B cell (primary cell): ENCODE data around the gene HIPK1. TPM values are rescaled to one million over a fixed set of nuclear protein-coding genes. Genes with fewer than 3 reads are reported as not detected.

Source experiments
- ATAC-seq: fragments of 200-7000 bp; cut with Tn5 transposase; one replicate; pipeline ENCODE4 v1.10.0; 2021; ENCODE audit warnings: low read depth, mild to moderate bottlenecking, moderate number of reproducible peaks, moderate library complexity
- CTCF ChIA-PET: fragments of 350-600 bp; sonication (Branson Sonifier 250); formaldehyde crosslinking; loops from one replicate; lab custom pipeline; 2021; ENCODE audit warnings: antibody characterized with exemption, inconsistent platforms; lab: Charles Lee
- POLR2A ChIA-PET: fragments of 350-600 bp; sonication (Branson Sonifier 250); formaldehyde crosslinking; loops from one replicate; lab custom pipeline; 2021; ENCODE audit warnings: antibody characterized with exemption; lab: Charles Lee
- DNase-seq: peaks from one replicate; pipeline ENCODE4 v3.0.0; 2013
- H2AFZ ChIP-seq: 2 replicates; pipeline ENCODE4 v1.6.1; 2012; ENCODE audit warnings: mild to moderate bottlenecking, low read depth, low read length; ENCODE audit not compliant: insufficient read depth, poor library complexity, severe bottlenecking
- H3K27ac ChIP-seq, 2 donors: 1 replicate in 1 of 2; 2 replicates in 1 of 2; pipeline ENCODE4 v1.5.1; 2012 to 2013; ENCODE audit warnings: low read length in 2 of 2, mild to moderate bottlenecking in 2 of 2, moderate library complexity in 1 of 2
- H3K27me3 ChIP-seq, 4 experiments: fragments of 200-600 bp in 1 of 4; sonication (generic) in 1 of 4; replicated peaks in 1 of 4; 1 replicate in 2 of 4; 2 replicates in 2 of 4; pipeline versions ENCODE4 v1.6.1 to v1.7.0; 2013 to 2016; ENCODE audit warnings: low read length in 3 of 4, mild to moderate bottlenecking in 2 of 4, mixed read lengths in 1 of 4, moderate library complexity in 1 of 4; ENCODE audit not compliant: insufficient read depth in 4 of 4, control insufficient read depth in 3 of 4; ENCODE audit errors: control extremely low read depth in 1 of 4
- H3K36me3 ChIP-seq, 2 experiments: replicated peaks in 1 of 2; 1 replicate in 1 of 2; 2 replicates in 1 of 2; pipeline versions ENCODE4 v1.6.1 to v1.7.1; 2013; ENCODE audit warnings: low read length in 1 of 2; ENCODE audit not compliant: insufficient read depth in 2 of 2, control insufficient read depth in 1 of 2; ENCODE audit errors: control extremely low read depth in 1 of 2, extremely low read depth in 1 of 2
- H3K4me1 ChIP-seq, 2 donors: fragments of 200-600 bp in 1 of 2; sonication (generic) in 1 of 2; 1 replicate in 1 of 2; 2 replicates in 1 of 2; pipeline versions ENCODE4 v1.5.1 to v1.6.1; 2013 to 2017; ENCODE audit warnings: low read length in 2 of 2; ENCODE audit not compliant: control insufficient read depth in 2 of 2, insufficient read depth in 2 of 2
- H3K4me2 ChIP-seq: replicated peaks from 2 replicates; pipeline ENCODE3; 2012; ENCODE audit warnings: mild to moderate bottlenecking, low read depth, low read length; ENCODE audit not compliant: poor library complexity, severe bottlenecking
- H3K4me3 ChIP-seq, 5 experiments: fragments of 200-600 bp in 1 of 5; sonication (generic) in 1 of 5; 1 replicate in 3 of 5; 2 replicates in 2 of 5; pipeline versions ENCODE4 v1.5.1 to v1.7.0; 2011 to 2016; ENCODE audit warnings: low read length in 4 of 5, mild to moderate bottlenecking in 4 of 5, low read depth in 2 of 5, control low read depth in 1 of 5, moderate library complexity in 1 of 5; ENCODE audit not compliant: insufficient read depth in 1 of 5; ENCODE audit errors: control extremely low read depth in 1 of 5, extremely low read depth in 1 of 5
- H3K79me2 ChIP-seq: fragments of 200-600 bp; sonication (generic); one replicate; pipeline ENCODE4 v1.6.0; 2016; ENCODE audit warnings: low read length; ENCODE audit not compliant: control insufficient read depth, insufficient read depth
- H3K9ac ChIP-seq: fragments of 200-600 bp; sonication (generic); 2 replicates; pipeline ENCODE4 v1.6.1; 2017; ENCODE audit warnings: mild to moderate bottlenecking, low read length, moderate library complexity
- H3K9me3 ChIP-seq, 3 donors: one replicate each; pipeline versions ENCODE4 v1.6.1 to v1.7.1; 2013; ENCODE audit warnings: low read length in 2 of 3; ENCODE audit not compliant: control insufficient read depth in 2 of 3, insufficient read depth in 1 of 3; ENCODE audit errors: control extremely low read depth in 1 of 3
- H4K20me1 ChIP-seq: 2 replicates; pipeline ENCODE4 v1.6.0; 2012; ENCODE audit warnings: mild to moderate bottlenecking, low read length; ENCODE audit not compliant: insufficient read depth, control insufficient read depth, poor library complexity, severe bottlenecking
- H3K27ac Mint-ChIP-seq: one replicate; pipeline ENCODE4 v1.8.0; 2021; ENCODE audit warnings: mixed read lengths
- H3K27me3 Mint-ChIP-seq: one replicate; pipeline ENCODE4 v1.8.0; 2021; ENCODE audit warnings: mixed read lengths
- H3K4me1 Mint-ChIP-seq: one replicate; pipeline ENCODE4 v1.8.0; 2021; ENCODE audit warnings: mixed read lengths
- H3K4me3 Mint-ChIP-seq: one replicate; pipeline ENCODE4 v1.8.0; 2021; ENCODE audit warnings: mixed read lengths
- H3K9me3 Mint-ChIP-seq: one replicate; pipeline ENCODE4 v1.8.0; 2022; ENCODE audit warnings: mixed read lengths; ENCODE audit not compliant: insufficient read depth
- EZH2 ChIP-seq: IDR thresholded peaks from 2 replicates; pipeline ENCODE4 v1.6.1; 2012; ENCODE audit warnings: borderline replicate concordance, low read depth, mild to moderate bottlenecking, moderate library complexity, low read length; ENCODE audit not compliant: insufficient read depth, poor library complexity, severe bottlenecking
- WGBS: methylation state at CpG from one replicate; pipeline ENCODE4 v1.1.5; 2013; ENCODE audit warnings: missing lambda C conversion rate; ENCODE audit not compliant: insufficient coverage; 5-methylcytosine and 5-hydroxymethylcytosine counted together
- intact Hi-C: fragments of 100-400 bp; cut with micrococcal nuclease; formaldehyde crosslinking; loops from one replicate; pipeline ENCODE4 v1.10.0; 2022
- polyA plus RNA-seq: library from polyadenylated mRNA; depleted of rRNA; stranded (reverse); fragments of >200 nt; gene quantifications from 2 replicates; pipeline ENCODE4 v1.2.3, GENCODE V29; 2012
- total RNA-seq, 2 donors: library from RNA; stranded (reverse); fragments of 120-200 nt in 1 of 2; gene quantifications; 1 replicate in 1 of 2; 2 replicates in 1 of 2; pipeline versions ENCODE4 v1.2.3 to v1.2.4, GENCODE V29; 2013 to 2022
- TF ChIP-seq, protein P1 (sequence below): fragments of 200-600 bp; IDR thresholded peaks from one replicate; pipeline ENCODE4 v1.8.0; 2022; ENCODE audit warnings: antibody characterized with exemption, mild to moderate bottlenecking

HIPK1 gene
- total and polyA plus RNA-seq, 2 donors (not counting 1 experiment from before 2014, with no cell fraction given): 13.6 to 48.0 TPM

DNA sequence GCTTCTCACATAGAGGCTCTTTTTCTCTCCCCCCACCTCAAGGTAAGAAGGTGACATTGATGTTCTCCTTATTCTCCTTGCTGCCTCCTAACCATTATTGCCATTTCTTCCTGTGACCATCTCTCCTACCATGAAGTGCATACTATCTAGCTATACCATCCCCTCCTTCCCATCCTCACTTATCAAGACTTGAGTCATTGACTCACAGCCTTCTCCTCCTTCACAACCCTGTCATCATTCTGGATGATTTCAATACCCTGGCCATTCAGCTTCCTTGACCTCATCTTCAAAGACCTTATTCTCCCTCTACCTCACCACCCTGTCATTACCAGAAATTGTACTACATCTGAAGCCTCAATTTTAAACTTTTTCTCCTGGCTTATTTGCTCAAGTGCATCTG lies 10.9 kb upstream of the HIPK1 start:
- ChIA-PET CTCF (no interaction called here), POLR2A (no interaction called here)
- Histone ChIP-seq H3K27me3 (peaks cover 0 to 5% (median 1%) of the 10 kb centered on the region in 4 experiments), H3K27ac (no peak overlapping the region), H3K9ac (no peak overlapping the region), H3K4me1 (no peaks in the 10 kb centered on the region), H4K20me1 (no peaks in the 10 kb centered on the region), H3K9me3 (no peaks in the 10 kb centered on the region), H3K4me2 (no peak overlapping the region), H3K36me3 (no peaks in the 10 kb centered on the region), H3K4me3 (no peak overlapping the region), H3K79me2 (no peaks in the 10 kb centered on the region), H2AFZ (no peak overlapping the region)
- H3K4me3 Mint-ChIP-seq: no peak overlapping the region
- H3K9me3 Mint-ChIP-seq: no peaks in the 10 kb centered on the region
- DNase-seq: no peak
- intact Hi-C loops: no loop called here
- TF ChIP-seq, protein P1, sequence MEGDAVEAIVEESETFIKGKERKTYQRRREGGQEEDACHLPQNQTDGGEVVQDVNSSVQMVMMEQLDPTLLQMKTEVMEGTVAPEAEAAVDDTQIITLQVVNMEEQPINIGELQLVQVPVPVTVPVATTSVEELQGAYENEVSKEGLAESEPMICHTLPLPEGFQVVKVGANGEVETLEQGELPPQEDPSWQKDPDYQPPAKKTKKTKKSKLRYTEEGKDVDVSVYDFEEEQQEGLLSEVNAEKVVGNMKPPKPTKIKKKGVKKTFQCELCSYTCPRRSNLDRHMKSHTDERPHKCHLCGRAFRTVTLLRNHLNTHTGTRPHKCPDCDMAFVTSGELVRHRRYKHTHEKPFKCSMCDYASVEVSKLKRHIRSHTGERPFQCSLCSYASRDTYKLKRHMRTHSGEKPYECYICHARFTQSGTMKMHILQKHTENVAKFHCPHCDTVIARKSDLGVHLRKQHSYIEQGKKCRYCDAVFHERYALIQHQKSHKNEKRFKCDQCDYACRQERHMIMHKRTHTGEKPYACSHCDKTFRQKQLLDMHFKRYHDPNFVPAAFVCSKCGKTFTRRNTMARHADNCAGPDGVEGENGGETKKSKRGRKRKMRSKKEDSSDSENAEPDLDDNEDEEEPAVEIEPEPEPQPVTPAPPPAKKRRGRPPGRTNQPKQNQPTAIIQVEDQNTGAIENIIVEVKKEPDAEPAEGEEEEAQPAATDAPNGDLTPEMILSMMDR: no peak
- H3K4me1 Mint-ChIP-seq: no peaks in the 10 kb centered on the region
- no peak for ATAC-seq
- no peak overlapping the region for H3K27ac Mint-ChIP-seq
- H3K27me3 Mint-ChIP-seq: peaks cover 3% of the 10 kb centered on the region

DNA sequence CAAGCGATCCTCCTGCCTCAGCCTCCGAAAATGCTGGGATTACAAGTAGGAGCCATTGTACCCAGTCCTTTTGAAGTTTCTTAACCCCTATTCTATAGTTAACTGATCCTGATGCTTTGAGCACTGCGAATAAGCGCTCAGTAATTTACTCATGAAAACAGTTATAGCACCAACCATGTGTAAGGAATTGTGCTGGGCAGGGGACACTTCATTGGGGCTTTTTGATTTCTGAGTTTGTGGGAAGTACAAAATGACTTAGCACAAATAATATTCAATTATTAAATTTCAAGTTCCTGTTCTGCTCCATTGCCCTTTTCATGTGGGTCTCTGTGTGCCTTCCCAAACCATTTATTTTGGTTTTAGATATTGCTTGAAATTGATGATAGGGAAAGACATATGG lies 6.2 kb upstream of the HIPK1 start:
- no peak for ATAC-seq
- H2AFZ ChIP-seq: no peak overlapping the region
- TF ChIP-seq, protein P1: no peak
- TF ChIP-seq EZH2: no peak
- H3K4me1 Mint-ChIP-seq: peaks cover 4% of the 10 kb centered on the region
- H3K79me2 ChIP-seq: no peaks in the 10 kb centered on the region
- no peak for DNase-seq
- ChIA-PET POLR2A (no interaction called here), CTCF (no interaction called here)
- intact Hi-C loops: no loop called here
- H3K4me1 ChIP-seq: peaks cover 1 to 2% of the 10 kb centered on the region in 2 donors
- H3K27me3 Mint-ChIP-seq: peaks cover 5% of the 10 kb centered on the region
- H3K36me3 ChIP-seq: no peaks in the 10 kb centered on the region
- H3K27me3 ChIP-seq: peaks cover 0 to 5% (median 1%) of the 10 kb centered on the region in 4 experiments
- no peaks in the 10 kb centered on the region for H3K9me3 Mint-ChIP-seq
- H3K27ac ChIP-seq: no peak overlapping the region
- H3K4me3 ChIP-seq: no peak overlapping the region
- H3K9me3 ChIP-seq: no peaks in the 10 kb centered on the region
- H3K4me3 Mint-ChIP-seq: no peak overlapping the region
- 100% methylated on average over 2 of the region's 4 CpGs for WGBS
- no peaks in the 10 kb centered on the region for H4K20me1 ChIP-seq
- no peak overlapping the region for H3K9ac ChIP-seq
- no peak overlapping the region for H3K4me2 ChIP-seq
- H3K27ac Mint-ChIP-seq: no peak overlapping the region
